ENCODE measurements around the gene ANKS1B.

DNA sequence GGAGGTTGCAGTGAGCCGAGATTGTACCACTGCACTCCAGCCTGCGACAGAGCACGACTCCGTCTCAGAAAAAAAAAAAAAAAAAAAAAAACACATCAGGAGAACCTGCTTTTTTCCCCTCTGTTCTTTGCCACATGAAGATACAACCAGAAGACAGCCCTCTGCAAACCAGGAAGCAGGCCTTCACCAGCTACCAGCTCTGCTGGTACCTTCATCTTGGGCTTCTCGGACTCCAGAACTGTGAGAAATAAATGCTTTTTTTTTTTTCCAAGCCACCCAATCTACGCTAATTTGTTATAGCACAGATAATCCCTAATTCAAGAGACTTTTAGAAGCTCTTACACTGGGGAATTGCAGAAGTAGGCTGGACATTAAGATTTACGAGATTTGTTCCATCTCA lies 216.0 kb downstream of the ANKS1B start:
- no peak for TF ChIP-seq GATA3 (IDR thresholded peaks at IDR 0.05; ENCODE audit: low read depth, low read length)
- no peak for TF ChIP-seq GATA2 (IDR thresholded peaks at IDR 0.05; ENCODE audit: low read depth, low read length)

Measured in SH-SY5Y (cell line).